ENCODE results near the gene TMED10. TPM values are rescaled to one million over a fixed set of nuclear protein-coding genes. Genes with fewer than 3 reads are reported as not detected.

Gene TMED10
- total RNA-seq, 1 donor from 2014 or later, result 361 TPM

GRCh38 chr14:75213172-75213571 lies 36.8 kb upstream of the TMED10 start:
- no peak for DNase-seq (ENCODE audit: low spot score)

GRCh38 chr14:75208843-75209242 lies 32.4 kb upstream of the TMED10 start:
- no peaks in the 10 kb centered on the region for H3K27me3 Mint-ChIP-seq (ENCODE audit: low read depth)
- no peak for TF ChIP-seq CTCF (IDR thresholded peaks at IDR 0.05)
- no peak for DNase-seq (ENCODE audit: low spot score)

More at GRCh38 chr14:75213172-75213571, 36.8 kb upstream of the TMED10 start:
- Mint-ChIP-seq H3K4me3 (ENCODE audit: unreplicated experiment) (no peak overlapping the region), H3K4me1 (ENCODE audit: low read depth) (no peaks in the 10 kb centered on the region), H3K9me3 (ENCODE audit: low read depth) (no peaks in the 10 kb centered on the region), H3K27ac (ENCODE audit: unreplicated experiment) (no peak overlapping the region), H3K36me3 (ENCODE audit: low read depth) (peaks cover 2% of the 10 kb centered on the region), H3K27me3 (ENCODE audit: low read depth) (no peaks in the 10 kb centered on the region)
- no peak for TF ChIP-seq CTCF (IDR thresholded peaks at IDR 0.05)

GRCh38 chr14:75206190-75206589 lies 29.8 kb upstream of the TMED10 start:
- DNase-seq (ENCODE audit: low spot score), result no peak
- Mint-ChIP-seq H3K27me3 (ENCODE audit: low read depth) (no peaks in the 10 kb centered on the region), H3K27ac (ENCODE audit: unreplicated experiment) (no peak overlapping the region), H3K9me3 (ENCODE audit: low read depth) (no peaks in the 10 kb centered on the region), H3K4me1 (ENCODE audit: low read depth) (peaks cover 20% of the 10 kb centered on the region), H3K36me3 (ENCODE audit: low read depth) (no peaks in the 10 kb centered on the region), H3K4me3 (ENCODE audit: unreplicated experiment) (no peak overlapping the region)
- TF ChIP-seq CTCF (IDR thresholded peaks at IDR 0.05), result no peak

More at GRCh38 chr14:75208843-75209242, 32.4 kb upstream of the TMED10 start:
- no peaks in the 10 kb centered on the region for H3K9me3 Mint-ChIP-seq (ENCODE audit: low read depth)
- no peaks in the 10 kb centered on the region for H3K36me3 Mint-ChIP-seq (ENCODE audit: low read depth)
- no peak overlapping the region for H3K27ac Mint-ChIP-seq (ENCODE audit: unreplicated experiment)
- peaks cover 9% of the 10 kb centered on the region for H3K4me1 Mint-ChIP-seq (ENCODE audit: low read depth)
- H3K4me3 Mint-ChIP-seq (ENCODE audit: unreplicated experiment), result no peak overlapping the region

- no peaks in the 10 kb centered on the region for H3K27me3 Mint-ChIP-seq (ENCODE audit: low read depth)
Measured at GRCh38 chr14:75205591-75205990, 29.2 kb upstream of the TMED10 start.

GRCh38 chr14:75204116-75204515 lies 27.7 kb upstream of the TMED10 start:
- no peaks in the 10 kb centered on the region for H3K9me3 Mint-ChIP-seq (ENCODE audit: low read depth)
- H3K4me1 Mint-ChIP-seq (ENCODE audit: low read depth), result peaks cover 30% of the 10 kb centered on the region
- H3K27ac Mint-ChIP-seq (ENCODE audit: unreplicated experiment), result peak overlapping the region; percentile 87
- H3K27me3 Mint-ChIP-seq (ENCODE audit: low read depth), result no peaks in the 10 kb centered on the region
- TF ChIP-seq CTCF (IDR thresholded peaks at IDR 0.05), result no peak
- H3K36me3 Mint-ChIP-seq (ENCODE audit: low read depth), result no peaks in the 10 kb centered on the region
- no peak for DNase-seq (ENCODE audit: low spot score)
- no peak overlapping the region for H3K4me3 Mint-ChIP-seq (ENCODE audit: unreplicated experiment)

More at GRCh38 chr14:75205591-75205990, 29.2 kb upstream of the TMED10 start:
- Mint-ChIP-seq H3K4me1 (ENCODE audit: low read depth) (peaks cover 21% of the 10 kb centered on the region), H3K9me3 (ENCODE audit: low read depth) (no peaks in the 10 kb centered on the region), H3K36me3 (ENCODE audit: low read depth) (no peaks in the 10 kb centered on the region), H3K4me3 (ENCODE audit: unreplicated experiment) (no peak overlapping the region), H3K27ac (ENCODE audit: unreplicated experiment) (no peak overlapping the region)
- DNase-seq (ENCODE audit: low spot score), result no peak
- no peak for TF ChIP-seq CTCF (IDR thresholded peaks at IDR 0.05)
